ENCODE measurements around the gene RHPN2.

Gene RHPN2

DNA sequence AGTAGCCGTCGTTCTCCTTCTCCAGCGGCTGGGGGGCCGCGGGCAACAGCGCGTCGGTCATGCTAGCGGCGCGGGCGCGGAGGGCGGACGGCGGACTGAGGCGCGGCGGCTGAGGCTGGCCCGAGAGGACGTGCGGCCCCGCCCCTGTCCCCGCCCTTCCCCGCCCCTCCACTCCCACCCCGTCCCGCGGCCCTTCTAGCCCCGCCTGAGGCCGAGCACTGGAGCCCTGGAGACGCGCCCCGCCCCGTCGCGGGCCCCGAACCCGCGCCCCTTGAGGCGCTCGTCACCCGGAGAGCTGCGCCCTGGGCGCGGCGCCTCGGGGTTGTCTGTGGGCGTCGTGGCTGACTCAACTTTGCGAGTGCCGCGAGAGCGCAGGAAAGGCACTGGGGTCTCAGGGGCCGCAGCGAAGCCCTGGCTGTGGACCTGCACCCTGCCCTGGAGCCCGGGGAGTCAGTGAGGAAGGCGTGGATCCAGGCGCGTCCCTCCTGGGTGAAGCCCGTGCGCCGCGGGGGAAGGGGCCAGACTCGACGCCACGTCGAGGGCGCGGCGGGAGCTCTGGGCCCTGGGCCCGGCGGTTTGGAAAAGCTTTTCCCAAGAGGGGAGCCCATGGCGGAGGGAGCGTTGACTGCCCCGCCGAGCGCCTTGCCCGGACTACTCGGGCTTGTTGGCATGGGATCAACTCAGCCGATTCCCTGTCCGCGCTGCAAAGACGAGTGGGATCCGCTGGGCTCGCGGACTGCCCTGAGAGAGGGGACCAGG, at the start of gene RHPN2:
Gene RHPN2, minus strand, starts transcription at position 97 of the 759 bp plus-strand sequence. Its CDS starts 36 bp downstream, at position 61.
- peak; percentile 77 to 78 for DNase-seq
- no peak for TF ChIP-seq GATA1 (IDR thresholded peaks at IDR 0.05; ENCODE audit: low read depth, low read length)
- no peak for TF ChIP-seq POLR2A (IDR thresholded peaks at IDR 0.05; ENCODE audit: low read length)

DNA sequence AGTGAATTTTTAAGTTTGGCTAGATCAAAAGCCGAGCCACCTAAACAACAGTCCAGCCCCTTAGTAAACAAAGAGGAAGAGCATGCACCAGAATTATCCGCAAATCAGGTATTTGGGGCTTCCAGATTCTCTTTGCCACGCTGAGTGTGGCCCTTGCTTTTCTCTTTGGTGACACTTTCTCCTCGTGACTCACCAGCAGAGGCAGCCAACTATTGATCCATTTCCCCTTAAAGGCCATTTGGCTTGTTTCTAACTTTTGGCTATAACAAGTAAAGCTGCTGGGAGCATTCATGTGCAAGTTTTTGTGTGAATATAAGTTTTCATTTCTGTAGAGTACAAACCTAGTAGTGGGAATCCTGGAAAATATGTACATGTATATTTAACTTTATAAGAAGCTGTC, 49.6 kb upstream of the RHPN2 start:
- TF ChIP-seq POLR2A (IDR thresholded peaks at IDR 0.05; ENCODE audit: low read length), result no peak
- no peak for TF ChIP-seq GATA1 (IDR thresholded peaks at IDR 0.05; ENCODE audit: low read depth, low read length)
- no peak for DNase-seq

DNA sequence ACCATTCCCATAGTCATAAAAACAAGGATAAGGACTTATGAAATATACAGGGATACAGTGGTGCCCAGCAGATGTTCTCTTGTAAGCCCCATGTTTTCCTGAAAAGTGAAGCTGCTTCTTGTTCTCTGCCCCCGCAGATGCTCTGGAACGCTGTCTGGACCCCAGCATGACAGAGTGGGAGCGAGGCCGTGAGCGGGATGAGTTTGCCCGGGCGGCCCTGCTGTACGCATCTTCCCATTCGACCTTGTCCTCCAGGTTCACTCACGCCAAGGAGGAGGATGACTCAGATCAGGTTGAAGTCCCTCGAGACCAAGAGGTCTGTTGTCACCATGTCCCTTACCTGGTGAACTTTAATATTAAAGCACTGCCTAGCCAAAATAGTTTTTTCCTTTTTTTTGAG, 46.9 kb upstream of the RHPN2 start:
- no peak for DNase-seq
- TF ChIP-seq GATA1 (IDR thresholded peaks at IDR 0.05; ENCODE audit: low read depth, low read length), result no peak
- TF ChIP-seq POLR2A (IDR thresholded peaks at IDR 0.05; ENCODE audit: low read length), result no peak

GRCh38 chr19:33110137-33110910, 45.6 kb upstream of the RHPN2 start:
- TF ChIP-seq GATA1 (IDR thresholded peaks at IDR 0.05; ENCODE audit: low read depth, low read length) (no peak), POLR2A (IDR thresholded peaks at IDR 0.05; ENCODE audit: low read length) (no peak)
- no peak for DNase-seq

GRCh38 chr19:33108161-33108560, 43.5 kb upstream of the RHPN2 start:
- TF ChIP-seq GATA1 (IDR thresholded peaks at IDR 0.05; ENCODE audit: low read depth, low read length) (no peak), POLR2A (IDR thresholded peaks at IDR 0.05; ENCODE audit: low read length) (no peak)

GRCh38 chr19:33102893-33103292, 38.2 kb upstream of the RHPN2 start:
- DNase-seq, result no peak
- no peak for TF ChIP-seq GATA1 (IDR thresholded peaks at IDR 0.05; ENCODE audit: low read depth, low read length)
- TF ChIP-seq POLR2A (IDR thresholded peaks at IDR 0.05; ENCODE audit: low read length), result no peak

More at GRCh38 chr19:33108161-33108560, 43.5 kb upstream of the RHPN2 start:
- no peak for DNase-seq

DNA sequence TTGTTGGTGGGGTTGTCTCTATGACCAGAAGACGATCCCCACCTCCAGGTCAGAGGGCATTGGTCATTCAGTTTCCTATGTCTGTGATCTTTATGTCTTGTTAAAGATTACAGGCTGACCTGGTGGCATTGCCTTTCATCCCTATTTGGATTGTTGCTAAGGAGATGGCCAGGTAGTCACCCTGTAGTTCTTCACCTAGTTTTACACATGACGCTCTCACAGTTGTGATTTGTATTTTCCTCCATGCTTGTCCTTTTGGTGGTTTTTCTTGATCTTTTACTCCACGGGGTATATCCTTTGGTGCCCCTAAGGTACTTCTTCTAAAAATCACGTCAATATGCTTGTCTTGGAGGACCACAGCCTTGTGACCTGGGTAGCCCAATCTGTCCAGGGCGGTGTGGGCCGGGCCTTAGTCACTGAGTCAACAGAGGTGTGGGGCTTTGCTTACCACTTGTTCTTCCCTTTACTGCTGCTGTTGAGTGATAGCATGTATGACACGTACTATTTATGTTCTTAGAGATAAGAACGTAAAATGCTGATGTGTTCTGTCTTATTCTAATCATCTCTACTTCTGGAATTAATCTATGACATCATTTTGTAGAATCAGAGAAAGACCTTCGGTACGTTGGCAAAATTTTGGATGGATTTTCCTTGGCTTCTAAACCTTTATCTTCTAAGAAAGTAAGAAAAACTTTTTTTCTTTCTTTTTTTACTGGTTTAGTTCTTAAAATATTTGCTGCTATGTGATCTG, 36.4 kb upstream of the RHPN2 start:
- DNase-seq, result peak; percentile 57 to 61

GRCh38 chr19:33098055-33098534, 33.4 kb upstream of the RHPN2 start:
- DNase-seq, result no peak
- no peak for TF ChIP-seq POLR2A (IDR thresholded peaks at IDR 0.05; ENCODE audit: low read length)
- no peak for TF ChIP-seq GATA1 (IDR thresholded peaks at IDR 0.05; ENCODE audit: low read depth, low read length)

More for the DNA sequence above, 36.4 kb upstream of the RHPN2 start:
- TF ChIP-seq POLR2A (IDR thresholded peaks at IDR 0.05; ENCODE audit: low read length) (no peak), GATA1 (IDR thresholded peaks at IDR 0.05; ENCODE audit: low read depth, low read length) (no peak)

DNA sequence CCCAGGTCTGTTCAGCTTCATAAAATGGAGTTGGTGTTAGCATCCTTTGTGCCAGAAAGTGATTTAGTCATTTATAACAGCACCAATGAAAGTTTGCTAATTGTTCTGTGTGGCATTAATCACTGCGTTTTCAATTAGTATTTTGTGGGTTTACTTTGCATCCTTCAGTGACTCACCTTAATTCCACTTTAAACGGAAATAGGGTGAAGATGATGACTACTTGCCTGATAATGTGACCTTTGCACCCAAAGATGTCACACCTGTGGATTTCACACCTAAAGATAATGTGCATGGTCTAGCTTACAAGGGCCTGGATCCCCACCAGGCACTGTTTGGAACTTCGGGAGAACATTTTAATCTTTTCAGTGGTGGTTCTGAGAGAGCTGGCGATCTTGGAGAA, 31.3 kb upstream of the RHPN2 start:
- no peak for DNase-seq
- no peak for TF ChIP-seq GATA1 (IDR thresholded peaks at IDR 0.05; ENCODE audit: low read depth, low read length)
- no peak for TF ChIP-seq POLR2A (IDR thresholded peaks at IDR 0.05; ENCODE audit: low read length)

GRCh38 chr19:33094436-33095067, 29.9 kb upstream of the RHPN2 start:
- no peak for TF ChIP-seq GATA1 (IDR thresholded peaks at IDR 0.05; ENCODE audit: low read depth, low read length)
- no peak for TF ChIP-seq POLR2A (IDR thresholded peaks at IDR 0.05; ENCODE audit: low read length)
- DNase-seq, result no peak

GRCh38 chr19:33093420-33094210, 28.9 kb upstream of the RHPN2 start:
- TF ChIP-seq POLR2A (IDR thresholded peaks at IDR 0.05; ENCODE audit: low read length) (no peak), GATA1 (IDR thresholded peaks at IDR 0.05; ENCODE audit: low read depth, low read length) (no peak)

GRCh38 chr19:33090179-33090578, 25.5 kb upstream of the RHPN2 start:
- TF ChIP-seq POLR2A (IDR thresholded peaks at IDR 0.05; ENCODE audit: low read length), result no peak
- no peak for TF ChIP-seq GATA1 (IDR thresholded peaks at IDR 0.05; ENCODE audit: low read depth, low read length)
- DNase-seq, result no peak

More at GRCh38 chr19:33093420-33094210, 28.9 kb upstream of the RHPN2 start:
- no peak for DNase-seq

- no peak for TF ChIP-seq POLR2A (IDR thresholded peaks at IDR 0.05; ENCODE audit: low read length)
Measured at GRCh38 chr19:33089010-33089409, 24.3 kb upstream of the RHPN2 start.

More at GRCh38 chr19:33089010-33089409, 24.3 kb upstream of the RHPN2 start:
- no peak for DNase-seq
